SIG-M5 (cell line): ENCODE results near the gene TMEM258.

ENCODE experiments used
- DNase-seq: peaks from one replicate; lab custom pipeline; 2025; lab: John Stamatoyannopoulos, UW

Gene TMEM258

DNA sequence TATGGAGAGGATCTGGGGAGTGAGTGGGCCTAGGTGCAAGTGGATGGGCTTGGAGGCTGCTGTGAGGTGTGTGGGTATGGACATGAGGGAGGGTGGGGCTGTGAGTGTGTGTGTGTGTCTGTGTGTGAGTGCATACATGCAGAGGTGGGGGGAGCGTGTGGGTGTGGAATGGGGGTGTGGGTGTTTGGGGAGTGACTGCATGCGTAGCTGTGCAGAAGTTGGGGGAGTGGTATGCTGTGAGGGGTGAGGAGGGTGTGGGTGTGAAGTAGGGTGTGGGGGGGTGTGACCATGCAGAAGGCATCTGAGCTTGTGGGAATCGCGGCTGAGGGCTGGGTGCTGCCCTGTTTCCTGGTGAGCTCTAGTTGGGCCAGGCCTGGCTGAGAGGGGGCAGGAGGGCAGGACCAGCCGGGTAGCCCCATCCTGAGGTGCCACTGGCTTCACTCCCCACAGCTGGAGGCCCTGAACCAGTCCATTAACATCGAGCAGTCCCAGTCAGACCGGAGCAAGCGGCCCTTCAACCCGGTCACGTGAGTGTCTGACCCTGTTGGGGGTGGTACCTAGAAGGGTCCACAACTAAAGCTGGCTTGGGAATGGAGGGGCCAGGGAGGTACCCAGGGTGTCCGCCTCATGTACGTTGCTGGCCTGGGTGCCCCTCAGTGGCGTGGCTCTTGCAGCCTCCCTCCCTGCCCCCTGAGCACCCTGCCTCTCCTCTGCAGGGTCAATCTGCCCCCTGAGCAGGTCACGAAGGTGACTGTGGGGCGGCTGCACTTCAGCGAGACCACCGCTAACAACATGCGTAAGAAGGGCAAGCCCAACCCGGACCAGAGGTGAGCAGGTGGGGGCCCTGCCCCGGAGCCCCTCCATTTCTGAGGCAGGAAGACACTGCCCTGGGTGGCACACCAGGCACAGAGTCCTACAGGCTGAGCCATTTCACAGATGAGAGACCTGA lies 16.5 kb downstream of the TMEM258 start:
- DNase-seq, result no peak

DNA sequence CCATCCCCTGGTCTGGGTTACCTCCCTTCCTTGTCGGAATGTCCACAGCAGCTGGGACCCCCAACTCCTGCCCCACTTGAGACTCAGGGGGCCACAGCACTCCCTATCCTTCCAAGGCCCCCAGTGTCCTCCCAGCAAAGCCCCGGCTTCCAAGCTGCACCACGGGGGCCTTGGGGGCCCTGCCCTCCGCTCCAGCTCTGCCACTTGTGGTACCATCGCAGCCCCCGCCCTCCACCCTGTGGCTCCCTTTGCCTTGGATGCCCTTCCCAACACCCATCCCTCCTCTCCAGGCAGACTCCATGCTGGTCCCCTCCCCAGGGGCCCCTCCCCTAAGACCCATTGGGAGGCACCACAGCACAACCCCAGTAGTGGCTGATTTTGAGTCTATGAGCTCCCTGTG lies 17.3 kb downstream of the TMEM258 start:
- no peak for DNase-seq

- no peak for DNase-seq
Measured at GRCh38 chr11:61774411-61774810, 18.0 kb downstream of the TMEM258 start.

DNA sequence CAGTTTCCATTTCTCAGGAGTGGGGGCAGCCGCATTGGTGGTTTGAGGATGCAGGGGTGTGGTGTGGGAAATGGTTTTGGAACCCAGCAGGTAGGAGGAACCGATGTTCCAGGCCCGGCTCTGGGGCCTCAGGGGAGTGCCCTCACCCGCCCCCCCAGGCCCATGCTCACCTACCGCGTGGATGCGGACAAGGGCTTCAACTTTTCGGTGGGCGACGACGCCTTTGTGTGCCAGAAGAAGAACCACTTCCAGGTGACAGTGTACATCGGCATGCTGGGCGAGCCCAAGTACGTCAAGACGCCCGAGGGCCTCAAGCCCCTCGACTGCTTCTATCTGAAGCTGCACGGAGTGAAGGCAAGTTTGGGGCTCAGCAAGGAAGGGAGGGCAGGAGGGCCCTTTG lies 18.6 kb downstream of the TMEM258 start:
- DNase-seq, result no peak

DNA sequence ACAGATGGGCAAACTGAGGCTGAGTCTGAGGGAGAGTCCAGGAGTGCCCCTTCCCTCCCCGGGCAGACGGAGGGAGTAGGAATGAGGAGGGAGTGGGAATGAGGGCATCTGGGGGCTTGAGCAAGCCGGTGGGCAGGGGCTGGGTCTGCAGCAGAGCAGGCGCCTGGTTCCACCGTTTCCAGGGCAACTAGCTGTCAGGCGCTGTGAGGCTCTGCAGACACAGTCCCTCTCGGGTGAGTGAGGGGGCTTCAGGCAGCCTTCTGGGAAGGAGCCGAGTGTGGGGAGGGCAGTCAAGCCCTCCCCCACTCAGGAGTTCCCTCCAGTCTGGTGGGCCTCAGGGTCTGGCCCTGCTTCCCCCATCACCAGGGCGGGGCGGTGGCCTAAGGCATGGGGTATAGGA lies 19.0 kb downstream of the TMEM258 start:
- DNase-seq, result no peak

- no peak for DNase-seq
Measured at GRCh38 chr11:61771985-61772455, 20.4 kb downstream of the TMEM258 start.

DNA sequence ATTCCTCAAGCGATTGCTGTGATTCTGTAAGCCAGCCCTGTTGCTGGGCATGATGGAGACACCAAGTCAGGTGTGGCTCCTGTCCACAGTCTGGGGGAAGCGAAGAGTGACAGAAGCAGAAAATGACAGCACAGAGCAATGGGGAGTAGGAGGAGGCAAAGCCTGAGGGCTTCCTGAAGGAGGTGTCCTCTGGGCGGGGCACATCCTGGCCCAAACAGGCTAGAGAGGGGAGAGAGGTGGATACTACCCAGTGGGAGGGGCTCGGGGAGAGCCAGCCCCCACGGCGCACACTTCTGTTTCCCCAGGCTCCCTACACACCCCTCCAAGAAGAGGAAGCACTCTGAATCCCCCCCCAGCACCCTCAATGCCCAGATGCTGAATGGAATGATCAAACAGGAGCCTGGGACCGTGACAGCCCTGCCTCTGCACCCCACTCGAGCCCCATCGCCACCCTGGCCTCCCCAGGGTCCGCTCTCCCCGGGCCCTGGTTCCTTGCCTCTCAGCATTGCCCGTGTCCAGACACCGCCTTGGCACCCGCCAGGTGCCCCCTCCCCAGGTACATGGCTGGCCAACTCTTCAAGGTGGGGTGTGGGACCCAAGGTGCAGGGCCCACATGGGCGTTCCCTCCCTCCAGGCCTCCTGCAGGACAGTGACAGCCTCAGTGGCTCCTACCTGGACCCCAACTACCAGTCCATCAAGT lies 21.1 kb downstream of the TMEM258 start:
- DNase-seq, result no peak

- DNase-seq, result no peak
Measured at GRCh38 chr11:61769946-61770683, 22.3 kb downstream of the TMEM258 start.

DNA sequence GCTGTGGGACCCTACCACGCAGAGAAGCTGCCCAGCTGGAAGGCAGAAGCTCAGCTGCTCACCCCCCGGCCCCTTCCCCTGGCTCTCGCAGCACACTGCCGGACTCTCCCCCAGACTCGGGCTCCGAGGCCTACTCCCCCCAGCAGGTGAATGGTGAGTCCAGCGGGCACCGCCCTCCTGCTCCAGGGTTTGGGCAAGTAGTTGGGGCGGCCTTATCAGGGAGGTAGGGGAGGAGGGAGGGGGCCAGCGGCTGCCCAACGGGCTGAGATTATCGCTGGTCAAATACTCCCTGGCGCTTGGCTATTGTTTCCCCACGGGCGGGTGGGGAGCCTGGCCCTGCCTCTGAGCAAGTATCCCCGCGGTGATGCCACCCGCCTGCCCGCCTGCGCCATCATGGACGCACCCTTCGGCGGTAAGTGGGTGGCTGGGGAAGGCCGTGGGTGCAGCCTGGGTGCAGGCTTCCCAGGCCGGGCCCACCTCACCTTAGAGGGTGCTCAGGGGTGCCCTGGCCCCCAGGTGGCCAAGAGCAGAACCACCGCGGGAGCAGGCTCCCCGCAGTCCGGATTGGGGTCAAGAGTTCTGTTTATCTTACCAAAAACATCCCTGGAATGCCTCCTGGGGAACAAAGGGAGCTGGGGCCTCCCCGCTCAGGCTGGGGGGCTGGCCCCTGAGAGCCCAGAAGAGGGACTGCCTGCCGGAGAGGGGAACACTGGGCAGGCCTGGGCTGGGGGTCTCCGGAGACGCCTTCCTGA lies 23.1 kb downstream of the TMEM258 start:
- DNase-seq, result no peak

- DNase-seq, result no peak
Measured at GRCh38 chr11:61768376-61769076, 23.9 kb downstream of the TMEM258 start.

DNA sequence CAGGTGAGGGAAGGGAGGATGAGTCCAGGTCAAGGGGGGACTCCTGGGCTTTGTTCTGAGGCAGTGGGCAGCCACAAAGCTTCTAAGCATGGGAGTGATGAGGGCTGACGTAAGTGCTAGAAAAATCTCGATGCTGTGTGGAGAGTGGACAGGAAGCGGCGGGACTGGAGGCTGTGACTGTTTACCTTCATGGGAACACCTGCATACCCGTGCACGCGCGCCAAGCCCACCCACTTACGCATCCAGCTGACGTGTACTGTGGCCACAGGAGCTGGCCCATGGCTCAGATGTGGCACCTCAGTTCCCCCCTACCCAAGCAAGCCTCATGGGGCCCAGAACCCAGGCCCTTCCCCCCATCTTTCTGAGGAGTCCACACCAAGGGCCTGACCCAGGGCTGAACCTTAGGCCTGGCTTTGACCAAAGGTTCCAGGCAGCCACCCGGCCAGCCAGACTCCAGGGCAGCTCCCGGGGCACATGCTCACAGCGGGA lies 26.0 kb downstream of the TMEM258 start:
- no peak for DNase-seq

DNA sequence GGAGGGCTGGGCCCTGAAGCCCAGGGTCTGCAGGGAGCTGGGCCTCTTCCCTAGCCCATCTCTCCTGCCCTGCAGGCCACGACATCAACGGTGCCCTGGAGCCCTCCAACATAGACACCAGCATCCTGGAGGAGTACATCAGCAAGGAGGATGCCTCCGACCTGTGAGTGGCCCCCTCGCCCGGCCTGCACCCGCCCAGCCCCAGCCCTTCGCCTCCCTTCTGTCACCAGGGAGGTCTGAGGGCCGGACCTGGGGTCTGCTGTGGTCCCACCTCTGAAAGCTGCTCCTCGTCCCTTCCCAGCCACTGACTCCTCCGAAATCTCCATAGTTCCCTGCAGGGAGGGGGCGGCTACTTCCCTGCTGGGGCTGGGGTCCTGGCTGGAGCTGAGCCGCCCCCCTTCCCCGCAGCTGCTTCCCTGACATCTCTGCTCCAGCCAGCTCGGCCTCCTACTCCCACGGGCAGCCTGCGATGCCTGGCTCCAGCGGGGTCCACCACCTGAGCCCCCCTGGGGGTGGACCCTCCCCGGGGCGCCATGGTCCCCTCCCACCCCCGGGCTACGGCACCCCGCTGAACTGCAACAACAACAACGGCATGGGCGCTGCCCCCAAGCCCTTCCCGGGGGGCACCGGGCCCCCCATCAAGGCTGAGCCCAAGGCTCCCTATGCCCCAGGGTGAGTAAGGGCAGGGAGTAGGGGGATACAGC lies 26.7 kb downstream of the TMEM258 start:
- no peak for DNase-seq

DNA sequence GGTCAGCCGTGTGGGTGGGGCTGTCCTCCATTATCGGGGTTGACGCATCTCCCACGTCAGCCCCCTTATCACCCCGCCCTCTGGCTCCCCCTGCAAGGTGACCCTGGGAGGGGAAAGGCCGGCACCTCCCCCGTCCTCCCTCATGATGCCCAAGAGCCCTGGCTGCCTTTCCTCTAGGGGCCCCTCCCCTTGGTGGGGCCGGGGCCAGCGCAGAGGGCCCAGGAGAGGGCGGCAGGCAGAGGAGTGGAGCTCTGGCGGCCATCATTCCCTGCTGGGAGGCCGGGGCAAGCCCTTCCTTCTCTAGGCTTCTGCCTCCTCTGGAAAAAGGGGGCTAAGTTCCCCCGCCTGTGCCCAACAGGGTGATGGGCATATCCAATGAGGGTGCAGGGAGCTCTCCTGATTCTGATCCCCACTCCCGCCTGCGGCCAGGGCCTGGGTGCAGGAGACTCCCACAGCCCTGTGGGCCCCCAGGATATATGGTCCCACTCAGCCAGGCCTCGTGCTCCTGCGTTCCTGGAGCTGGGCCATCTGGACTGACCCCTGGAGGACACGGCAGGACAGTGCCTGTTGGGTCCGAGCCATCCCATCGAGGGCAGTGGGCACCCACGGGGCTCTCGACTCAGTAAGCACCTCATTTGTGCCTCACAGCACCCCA lies 27.7 kb downstream of the TMEM258 start:
- DNase-seq, result no peak

DNA sequence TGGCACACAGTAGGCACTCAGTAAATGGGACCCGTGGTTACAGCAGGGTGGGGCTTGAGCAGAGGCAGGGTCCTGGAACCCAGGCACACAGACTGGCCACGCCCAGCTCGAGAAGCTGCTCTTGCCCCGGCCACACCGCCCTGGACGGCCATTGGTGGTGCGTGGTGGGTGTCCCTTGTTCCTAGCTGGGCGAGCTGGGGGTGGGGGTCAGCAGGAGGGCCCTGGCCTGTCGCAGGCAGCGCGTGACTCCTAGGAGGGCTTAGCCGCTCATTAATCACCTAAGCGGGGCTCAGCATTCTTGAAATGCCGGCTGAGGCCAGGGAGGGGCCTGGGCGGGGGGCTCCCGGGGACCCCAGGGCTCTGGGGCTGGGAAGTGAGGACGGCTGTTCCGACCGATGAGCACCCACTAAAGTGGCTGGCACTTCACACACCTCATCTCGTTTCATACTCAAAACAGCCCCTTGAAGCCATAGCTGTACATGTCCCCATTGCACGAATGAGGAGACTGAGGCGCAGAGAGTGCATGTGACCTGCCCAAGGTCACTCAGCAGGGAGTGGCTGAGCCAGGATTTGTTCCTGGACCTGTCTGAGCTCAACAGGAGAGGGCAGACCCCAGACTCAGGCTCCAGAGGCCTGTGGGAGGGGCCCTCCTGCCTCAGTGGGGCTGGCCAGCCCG lies 28.3 kb downstream of the TMEM258 start:
- DNase-seq, result no peak

DNA sequence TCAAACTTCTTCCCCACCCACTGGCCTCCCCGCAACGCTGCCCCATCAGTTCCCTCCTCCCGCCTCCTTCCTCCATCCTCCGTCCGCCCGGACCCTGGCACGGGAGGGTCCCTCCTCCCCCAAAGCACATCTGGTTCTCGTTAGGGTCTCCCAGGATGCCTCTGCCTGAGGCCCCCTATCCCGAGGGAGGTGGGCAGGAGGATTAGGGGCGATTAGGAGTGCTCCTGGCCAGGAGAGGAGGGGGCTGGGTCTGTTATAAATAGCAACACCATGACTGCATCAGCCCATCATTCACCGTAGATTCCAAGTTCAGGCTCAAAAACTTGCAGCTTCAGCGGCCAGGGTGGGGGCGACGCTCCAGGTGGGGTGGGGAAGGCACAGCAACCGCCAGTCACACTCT lies 29.6 kb downstream of the TMEM258 start:
- DNase-seq, result no peak

GRCh38 chr11:61762223-61762615 lies 30.2 kb downstream of the TMEM258 start:
- no peak for DNase-seq

GRCh38 chr11:61761440-61762222 lies 30.8 kb downstream of the TMEM258 start:
- DNase-seq, result no peak

DNA sequence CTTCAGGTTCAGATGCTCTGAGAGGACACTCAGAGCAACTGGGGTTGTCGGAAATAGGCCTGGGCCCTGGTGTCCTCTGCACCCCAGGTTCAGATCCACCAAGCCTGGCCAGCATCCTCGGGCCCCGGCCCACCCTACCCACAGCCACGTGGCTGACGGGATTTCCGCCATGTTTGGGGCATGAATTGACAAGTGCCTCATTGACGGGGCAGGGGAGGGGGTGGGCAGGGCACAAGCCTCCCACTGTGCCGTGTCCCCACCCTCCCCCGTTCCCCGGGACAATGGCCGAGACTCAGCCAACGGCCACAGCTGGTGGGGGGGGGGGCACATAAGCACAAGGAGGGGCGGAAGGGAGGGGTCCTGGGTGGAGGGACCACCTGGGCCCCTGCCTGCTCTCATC lies 31.5 kb downstream of the TMEM258 start:
- no peak for DNase-seq
